NCI-H524 (cell line): ENCODE results near the gene LYPD1.
A peak's percentile ranks its signal among the peaks of the same experiment; 100 is the strongest.
"Not testable (repeated sequence)": the region's sequence is repeated elsewhere in the genome, so short reads cannot be mapped to it uniquely, and the experiment has no call there.

Experiments used
- DNase-seq, 2 experiments: peaks; one replicate each; lab custom pipeline; 2025; lab: John Stamatoyannopoulos, UW

Gene LYPD1

GRCh38 chr2:132669908-132670495 is at the start of gene LYPD1:
TSS of gene LYPD1 (minus strand) at chr2:132670205. CDS start at chr2:132669932, 273 bp downstream.
- DNase-seq = peak in 1 of 2 experiments; percentile 27

GRCh38 chr2:132719480-132719879 is 49.5 kb upstream of the LYPD1 start:
- no peak for DNase-seq

GRCh38 chr2:132716954-132717353 is 46.9 kb upstream of the LYPD1 start:
- no peak for DNase-seq

GRCh38 chr2:132715386-132716351 is 45.7 kb upstream of the LYPD1 start:
- no peak for DNase-seq

GRCh38 chr2:132703396-132703795 is 33.4 kb upstream of the LYPD1 start:
- DNase-seq = no peak

- no peak for DNase-seq
Measured at GRCh38 chr2:132701810-132702209, 31.8 kb upstream of the LYPD1 start.

GRCh38 chr2:132699802-132700201 is 29.8 kb upstream of the LYPD1 start:
- not testable (repeated sequence) for DNase-seq

GRCh38 chr2:132698347-132698746 is 28.3 kb upstream of the LYPD1 start:
- DNase-seq = not testable (repeated sequence)

- no peak for DNase-seq
Measured at GRCh38 chr2:132697556-132698205, 27.7 kb upstream of the LYPD1 start.

GRCh38 chr2:132692816-132693215 is 22.8 kb upstream of the LYPD1 start:
- DNase-seq = no peak

- DNase-seq = no peak
Measured at GRCh38 chr2:132691556-132691955, 21.6 kb upstream of the LYPD1 start.

GRCh38 chr2:132690664-132691303 is 20.8 kb upstream of the LYPD1 start:
- no peak for DNase-seq

GRCh38 chr2:132681766-132682165 is 11.8 kb upstream of the LYPD1 start:
- DNase-seq = no peak

- no peak for DNase-seq
Measured at GRCh38 chr2:132680544-132680943, 10.5 kb upstream of the LYPD1 start.

- DNase-seq = no peak
Measured at GRCh38 chr2:132678483-132678882, 8.5 kb upstream of the LYPD1 start.

GRCh38 chr2:132677661-132678060 is 7.7 kb upstream of the LYPD1 start:
- no peak for DNase-seq

GRCh38 chr2:132676999-132677398 is 7.0 kb upstream of the LYPD1 start:
- peak in 1 of 2 experiments; percentile 29 for DNase-seq

GRCh38 chr2:132671151-132671835 is 1.3 kb upstream of the LYPD1 start:
- peak in 1 of 2 experiments; percentile 18 for DNase-seq

GRCh38 chr2:132670496-132671150 is 618 bp upstream of the LYPD1 start:
- DNase-seq = peak in 1 of 2 experiments; percentile 34

- DNase-seq = peak in 1 of 2 experiments; percentile 38
Measured at GRCh38 chr2:132668987-132669907, 758 bp downstream of the LYPD1 start.
